Mesodermal cell (in vitro differentiated cells): ENCODE data around the gene RNF7. TPM values are rescaled to one million over a fixed set of nuclear protein-coding genes. Genes with fewer than 3 reads are reported as not detected.
"Not testable (repeated sequence)": the region's sequence is repeated elsewhere in the genome, so short reads cannot be mapped to it uniquely, and the experiment has no call there.

Source experiments
- H3K27ac ChIP-seq: 2 replicates; pipeline ENCODE4 v1.7.0; 2013; ENCODE audit warnings: mild to moderate bottlenecking, low read depth, low read length, moderate library complexity; ENCODE audit not compliant: severe bottlenecking
- H3K36me3 ChIP-seq: 2 replicates; pipeline ENCODE4 v1.7.1; 2013; ENCODE audit warnings: mild to moderate bottlenecking, low read length, moderate library complexity; ENCODE audit not compliant: control insufficient read depth, insufficient read depth
- H3K4me1 ChIP-seq: one replicate; pipeline ENCODE4 v1.7.1; 2013; ENCODE audit warnings: mild to moderate bottlenecking, low read length; ENCODE audit not compliant: insufficient read depth, control insufficient read depth, poor library complexity, severe bottlenecking
- H3K4me3 ChIP-seq: 2 replicates; pipeline ENCODE4 v1.7.0; 2013; ENCODE audit warnings: low read length, control low read depth, mild to moderate bottlenecking; ENCODE audit not compliant: insufficient read depth, poor library complexity, severe bottlenecking; ENCODE audit errors: extremely low read depth
- H3K9me3 ChIP-seq: 2 replicates; pipeline ENCODE4 v1.7.1; 2013; ENCODE audit warnings: mild to moderate bottlenecking, low read length, moderate library complexity; ENCODE audit not compliant: control insufficient read depth
- WGBS, 2 experiments: methylation state at CpG; one replicate each; pipeline ENCODE4 v1.1.5; 2013; ENCODE audit warnings: missing lambda C conversion rate in 2 of 2; ENCODE audit not compliant: insufficient coverage in 2 of 2; 5-methylcytosine and 5-hydroxymethylcytosine counted together
- polyA plus RNA-seq, 2 experiments: library from polyadenylated mRNA; stranded (reverse); fragments of 50-300 nt; gene quantifications; one replicate each; pipeline ENCODE4 v1.2.3, GENCODE V29; 2013

RNF7 gene
- polyA plus RNA-seq (2013, experiment 1 of 2): 154 TPM
- polyA plus RNA-seq (2013, experiment 2 of 2): 143 TPM

GRCh38 chr3:141738022-141738890 is at the start of gene RNF7:
Gene RNF7 (plus strand): TSS chr3:141738298. CDS start chr3:141738342, 44 bp downstream.
- Histone ChIP-seq H3K9me3 (no peaks in the 10 kb centered on the region), H3K4me1 (peaks cover 8% of the 10 kb centered on the region), H3K36me3 (peaks cover 18% of the 10 kb centered on the region), H3K4me3 (peak within 1 kb of the TSS; percentile 95), H3K27ac (peak within 1 kb of the TSS; percentile 91)
- 0% methylated on average over 58 to 64 of the region's 81 CpGs for WGBS, 2 experiments

GRCh38 chr3:141690431-141691072 is 47.5 kb upstream of the RNF7 start:
- no peak overlapping the region for H3K4me3 ChIP-seq
- H3K9me3 ChIP-seq: no peaks in the 10 kb centered on the region
- no peaks in the 10 kb centered on the region for H3K36me3 ChIP-seq
- WGBS, 2 experiments: 100% methylated on average over 1 of the region's 4 CpGs
- H3K4me1 ChIP-seq: no peaks in the 10 kb centered on the region
- no peak overlapping the region for H3K27ac ChIP-seq

GRCh38 chr3:141691471-141691870 is 46.6 kb upstream of the RNF7 start:
- not testable (repeated sequence) for H3K4me1 ChIP-seq, H3K9me3 ChIP-seq, H3K27ac ChIP-seq, H3K4me3 ChIP-seq, H3K36me3 ChIP-seq
- WGBS, 2 experiments: 74 to 86% methylated on average over 2 of the region's 3 CpGs

GRCh38 chr3:141692973-141693372 is 45.1 kb upstream of the RNF7 start:
- not testable (repeated sequence) for H3K27ac ChIP-seq, H3K36me3 ChIP-seq, H3K4me1 ChIP-seq, H3K4me3 ChIP-seq, H3K9me3 ChIP-seq
- 100% methylated on average over 3 to 4 of the region's 4 CpGs for WGBS, 2 experiments

GRCh38 chr3:141699324-141699723 is 38.8 kb upstream of the RNF7 start:
- Histone ChIP-seq H3K4me1 (peaks cover 7% of the 10 kb centered on the region), H3K9me3 (no peaks in the 10 kb centered on the region), H3K27ac (no peak overlapping the region), H3K36me3 (no peaks in the 10 kb centered on the region), H3K4me3 (no peak overlapping the region)
- 66 to 81% methylated on average over 6 to 7 of the region's 7 CpGs for WGBS, 2 experiments

GRCh38 chr3:141699897-141700296 is 38.2 kb upstream of the RNF7 start:
- H3K4me1 ChIP-seq: peaks cover 7% of the 10 kb centered on the region
- 92 to 95% methylated on average over 5 to 6 of the region's 6 CpGs for WGBS, 2 experiments
- no peak overlapping the region for H3K27ac ChIP-seq
- H3K4me3 ChIP-seq: no peak overlapping the region
- no peaks in the 10 kb centered on the region for H3K9me3 ChIP-seq
- H3K36me3 ChIP-seq: no peaks in the 10 kb centered on the region

- H3K27ac ChIP-seq: not testable (repeated sequence)
- 100% methylated on average over 1 of the region's 3 CpGs; no CpG with 5 or more reads in 1 of the 2 experiments for WGBS, 2 experiments
Observed at GRCh38 chr3:141703367-141703766, 34.7 kb upstream of the RNF7 start.

GRCh38 chr3:141707741-141708203 is 30.3 kb upstream of the RNF7 start:
- no peaks in the 10 kb centered on the region for H3K36me3 ChIP-seq
- H3K27ac ChIP-seq: no peak overlapping the region
- H3K4me3 ChIP-seq: no peak overlapping the region
- H3K9me3 ChIP-seq: no peaks in the 10 kb centered on the region
- no CpG with 5 or more reads among the region's 2 CpGs for WGBS, 2 experiments
- no peaks in the 10 kb centered on the region for H3K4me1 ChIP-seq

More at GRCh38 chr3:141703367-141703766, 34.7 kb upstream of the RNF7 start:
- H3K4me3 ChIP-seq, H3K36me3 ChIP-seq, H3K9me3 ChIP-seq, H3K4me1 ChIP-seq: not testable (repeated sequence)

- no peaks in the 10 kb centered on the region for H3K9me3 ChIP-seq
- H3K36me3 ChIP-seq: no peaks in the 10 kb centered on the region
- WGBS, 2 experiments: 90 to 96% methylated on average over 4 of the region's 4 CpGs
- no peaks in the 10 kb centered on the region for H3K4me1 ChIP-seq
- no peak overlapping the region for H3K4me3 ChIP-seq
- H3K27ac ChIP-seq: no peak overlapping the region
Observed at GRCh38 chr3:141708367-141708766, 29.7 kb upstream of the RNF7 start.

GRCh38 chr3:141709126-141709770 is 28.9 kb upstream of the RNF7 start:
- H3K9me3 ChIP-seq: no peaks in the 10 kb centered on the region
- H3K4me1 ChIP-seq: no peaks in the 10 kb centered on the region
- no peaks in the 10 kb centered on the region for H3K36me3 ChIP-seq
- 75 to 83% methylated on average over 5 to 7 of the region's 7 CpGs for WGBS, 2 experiments
- no peak overlapping the region for H3K27ac ChIP-seq
- H3K4me3 ChIP-seq: no peak overlapping the region
